Dedifferentiated amniotic fluid mesenchymal stem cell (primary cell): Measurements from ENCODE around the gene ATP2A1.

Experiments
- DNase-seq: peaks from one replicate; pipeline ENCODE4 v3.0.0-alpha.2; 2016; ENCODE audit errors: extremely low spot score

Gene ATP2A1

GRCh38 chr16:28878083-28878926, at the start of gene ATP2A1:
TSS of gene ATP2A1 (plus strand) at chr16:28878488. CDS start at chr16:28878672, 184 bp downstream.
- no peak for DNase-seq

- DNase-seq = no peak
Measured at GRCh38 chr16:28829747-28830146, 48.5 kb upstream of the ATP2A1 start.

- DNase-seq = no peak
Measured at GRCh38 chr16:28830531-28830930, 47.8 kb upstream of the ATP2A1 start.

DNA sequence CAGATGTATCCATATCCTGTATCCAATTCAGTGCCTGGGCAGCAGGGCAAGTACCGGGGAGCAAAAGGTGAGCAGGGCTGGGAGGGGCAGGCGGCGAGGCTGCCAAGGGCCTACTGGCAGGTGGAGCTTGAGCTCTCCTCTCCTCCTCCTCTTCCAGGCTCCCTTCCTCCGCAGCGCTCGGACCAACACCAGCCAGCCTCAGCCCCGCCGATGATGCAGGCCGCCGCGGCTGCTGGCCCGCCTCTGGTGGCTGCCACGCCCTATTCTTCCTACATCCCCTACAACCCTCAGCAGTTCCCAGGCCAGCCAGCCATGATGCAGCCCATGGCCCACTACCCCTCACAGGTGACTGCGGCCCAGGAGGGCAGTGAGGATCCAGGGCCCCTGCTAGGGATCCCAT, 43.9 kb upstream of the ATP2A1 start:
- DNase-seq = no peak

GRCh38 chr16:28834873-28835863, 43.1 kb upstream of the ATP2A1 start:
- DNase-seq = no peak

- DNase-seq = no peak
Measured at GRCh38 chr16:28835864-28836760, 42.2 kb upstream of the ATP2A1 start.

DNA sequence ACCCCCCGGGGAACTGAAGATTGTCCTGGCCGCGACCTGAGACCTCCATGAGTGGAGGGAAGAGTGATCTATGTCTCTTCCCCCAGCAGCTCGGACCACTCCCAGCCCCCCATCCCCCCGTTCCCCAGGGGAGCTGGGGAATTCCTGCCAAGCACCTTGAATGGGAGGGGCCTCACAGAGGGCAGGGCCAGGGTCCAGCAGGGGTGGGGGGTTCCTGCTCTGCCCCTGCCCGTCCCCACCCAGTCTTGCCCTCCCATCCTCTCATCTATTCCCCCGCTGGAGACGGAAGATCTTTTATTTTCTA, 41.6 kb upstream of the ATP2A1 start:
- DNase-seq = no peak

DNA sequence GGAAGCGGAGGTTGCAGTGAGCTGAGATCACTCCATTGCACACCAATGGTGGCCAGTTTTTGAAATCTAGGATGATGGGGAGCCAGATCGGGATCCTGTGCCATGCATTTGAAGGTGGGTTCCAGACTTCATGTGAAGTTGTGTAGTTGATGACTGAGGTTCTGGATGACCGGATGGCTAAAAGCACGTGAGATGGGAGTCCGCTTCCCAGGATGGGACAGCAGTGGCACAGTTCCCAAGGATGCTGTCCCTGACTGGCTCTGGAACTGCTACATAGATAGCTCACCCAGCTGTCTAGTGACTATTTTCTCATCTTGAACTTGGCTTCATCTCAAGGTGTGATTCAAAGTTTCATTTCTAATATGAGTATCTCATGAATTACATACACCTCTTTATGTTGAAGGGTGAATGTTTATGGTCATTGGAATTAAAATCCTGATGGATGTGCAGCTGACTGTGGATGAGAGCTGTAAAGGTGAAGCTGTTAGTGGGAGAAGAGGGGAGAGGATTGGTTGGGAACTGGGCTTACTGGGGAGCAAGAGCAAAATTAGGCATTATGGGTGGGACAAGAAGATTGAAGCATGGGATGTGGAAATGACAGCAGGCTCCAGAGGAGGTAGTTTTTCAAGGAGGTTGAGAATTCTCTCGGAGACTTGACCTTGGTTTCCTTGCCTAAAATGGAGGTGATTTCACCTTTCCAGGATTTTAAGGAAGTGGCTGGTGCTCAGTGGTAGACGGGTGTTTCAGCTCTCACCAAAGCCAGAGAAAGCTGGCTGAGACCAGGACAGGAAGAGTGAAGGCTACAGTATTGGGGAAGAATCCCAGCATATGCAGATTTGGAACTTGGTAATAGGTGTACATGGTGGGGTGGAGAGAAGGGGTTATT, 40.4 kb upstream of the ATP2A1 start:
- no peak for DNase-seq

GRCh38 chr16:28838558-28838918, 39.8 kb upstream of the ATP2A1 start:
- no peak for DNase-seq

GRCh38 chr16:28839004-28839639, 39.2 kb upstream of the ATP2A1 start:
- no peak for DNase-seq

DNA sequence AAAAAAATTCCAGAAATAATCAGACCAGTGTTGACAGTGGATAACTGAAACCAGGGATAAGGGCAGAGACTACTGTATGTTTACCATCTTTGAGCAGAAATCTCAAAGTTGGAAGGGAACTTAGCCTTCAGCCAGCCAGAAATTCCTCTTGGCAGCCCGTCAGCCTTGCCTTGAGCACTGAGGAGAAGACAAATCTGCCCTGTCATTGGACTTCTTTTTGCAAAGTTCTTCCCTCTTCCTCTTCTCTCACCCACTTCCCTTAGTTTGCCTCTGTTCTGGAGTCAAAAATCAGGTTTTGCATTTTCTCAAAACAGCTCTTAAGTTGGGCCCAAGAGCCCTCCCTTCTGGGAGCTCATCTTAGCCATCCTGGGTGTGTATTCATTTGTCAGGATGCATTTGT, 38.4 kb upstream of the ATP2A1 start:
- DNase-seq = no peak

DNA sequence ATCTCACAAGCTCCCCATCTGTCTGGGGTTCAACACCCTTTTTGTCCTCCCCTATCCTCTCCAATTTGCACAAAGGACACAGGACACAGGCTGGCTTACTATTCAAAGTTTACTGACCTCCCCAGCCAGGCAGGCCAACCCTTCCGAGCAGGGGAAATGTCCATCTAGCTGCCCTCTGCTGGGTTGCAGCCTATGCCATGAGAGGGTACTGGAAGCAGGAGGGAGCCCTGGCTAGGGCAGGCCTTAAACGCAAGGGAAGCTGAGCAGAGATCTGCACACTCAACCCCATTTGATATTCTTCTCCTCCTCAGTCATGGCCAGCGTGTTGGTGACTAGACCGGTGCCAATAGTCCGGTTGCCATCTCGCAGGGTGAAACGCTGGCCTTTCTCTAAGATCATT, 35.6 kb upstream of the ATP2A1 start:
- no peak for DNase-seq

GRCh38 chr16:28843766-28844165, 34.5 kb upstream of the ATP2A1 start:
- DNase-seq = no peak

DNA sequence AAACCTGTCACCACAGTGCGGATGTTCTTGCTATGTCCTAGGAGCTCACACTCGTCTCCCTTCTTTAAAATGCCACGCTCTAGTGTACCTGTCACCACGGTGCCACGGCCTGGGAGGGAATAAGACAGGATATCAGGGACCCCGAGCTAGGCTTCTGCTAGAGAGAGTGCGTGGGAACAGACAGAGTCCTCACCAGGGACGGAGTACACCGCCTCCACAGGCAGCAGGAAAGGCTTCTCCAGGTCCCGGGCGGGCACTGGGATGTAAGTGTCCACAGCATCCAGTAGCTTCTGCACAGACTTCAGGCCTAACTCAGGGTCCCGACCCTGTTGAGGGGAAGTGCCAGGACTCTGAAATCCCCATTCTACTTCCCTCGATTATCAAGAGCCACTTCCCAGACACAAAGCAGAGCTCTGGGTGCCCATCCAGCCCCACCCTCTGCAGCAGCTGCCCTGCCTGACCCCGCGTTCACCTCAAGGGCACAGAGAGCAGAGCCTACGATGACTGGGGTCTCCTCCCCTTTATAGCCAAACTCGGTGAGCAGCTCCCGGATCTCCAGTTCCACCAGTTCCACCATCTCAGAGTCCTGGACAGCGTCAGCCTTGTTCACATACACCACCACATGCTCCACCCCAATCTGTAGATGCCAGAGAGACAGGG, 33.9 kb upstream of the ATP2A1 start:
- no peak for DNase-seq

GRCh38 chr16:28845293-28845692, 33.0 kb upstream of the ATP2A1 start:
- DNase-seq = no peak

- DNase-seq = no peak
Measured at GRCh38 chr16:28845761-28846079, 32.6 kb upstream of the ATP2A1 start.

DNA sequence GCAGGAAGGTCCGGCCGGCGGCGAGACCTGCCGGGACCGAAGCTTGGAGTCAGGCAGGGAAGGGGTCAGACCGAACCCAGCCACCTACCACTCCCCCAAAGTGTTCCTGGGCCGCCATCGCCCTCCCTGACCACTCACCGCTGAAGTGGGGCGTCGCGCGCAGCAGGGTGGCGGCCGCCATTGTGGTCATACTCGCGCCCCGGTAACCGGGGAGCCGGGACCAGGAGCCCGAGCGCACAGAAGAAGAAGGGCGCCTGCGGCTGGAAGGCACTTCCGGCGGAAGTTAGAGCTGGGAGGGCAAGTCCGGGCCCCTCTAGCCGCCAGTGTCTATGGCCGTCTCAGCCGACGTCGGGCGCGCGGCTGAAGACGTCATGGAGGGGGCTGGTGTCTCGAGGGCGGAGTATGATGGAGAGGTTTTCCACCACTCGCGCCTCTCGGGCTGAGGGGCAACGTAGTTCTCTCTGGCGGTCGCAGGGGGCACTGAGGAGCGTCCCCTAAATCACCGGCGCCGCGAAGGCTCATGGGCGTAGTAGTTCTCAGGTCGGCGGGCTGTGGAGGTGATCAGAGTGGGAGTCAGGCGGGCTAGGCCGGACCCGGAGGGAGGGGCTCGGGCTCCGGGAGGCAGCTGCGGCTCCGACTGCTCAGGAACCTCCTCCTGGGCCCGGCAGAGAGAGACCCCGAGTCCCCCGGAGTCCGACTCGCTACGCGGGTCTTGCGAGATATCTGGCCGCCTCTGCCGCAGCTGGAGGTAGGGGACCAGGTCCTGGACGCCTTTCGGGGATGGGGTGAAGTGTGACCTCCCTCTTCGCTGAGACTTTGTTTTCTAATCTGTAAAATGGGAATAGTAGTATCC, 32.0 kb upstream of the ATP2A1 start, which contains the start of gene TUFM:
TSS of gene TUFM (minus strand) at position 269 of the 853 bp plus-strand sequence. CDS start at position 190, 79 bp downstream.
- DNase-seq = peak; percentile 96

DNA sequence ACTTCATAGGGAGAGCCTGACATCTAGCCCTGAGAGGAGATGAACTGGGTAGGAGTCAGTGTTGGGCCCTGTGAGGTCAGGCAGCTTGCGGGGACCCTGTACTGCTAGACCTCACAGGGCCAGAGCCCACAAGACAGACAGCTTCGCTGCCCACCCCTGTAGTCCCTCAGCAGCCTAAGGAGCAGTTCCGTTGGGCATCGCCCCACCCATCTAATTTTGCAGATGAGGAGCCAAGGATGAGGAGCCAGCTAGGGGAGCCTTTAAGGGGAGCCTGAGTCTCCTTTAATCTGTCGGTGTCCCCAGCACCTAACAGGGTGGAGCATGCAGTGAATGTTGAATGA, 31.4 kb upstream of the ATP2A1 start:
- no peak for DNase-seq

- no peak for DNase-seq
Measured at GRCh38 chr16:28858421-28858820, 19.9 kb upstream of the ATP2A1 start.
